OCI-LY3 (cell line): Measurements from ENCODE around the gene ZP1.

ENCODE experiments used
- CTCF ChIP-seq: fragments of 200-600, 300-600 bp; sonication (generic); IDR thresholded peaks from 2 replicates; pipeline ENCODE4 v1.5.1; 2014; ENCODE audit warnings: antibody characterized with exemption, low read length, low read depth
- EZH2phosphoT487 ChIP-seq: fragments of 200-600 bp; shearing (Covaris generic); IDR thresholded peaks from 2 replicates; pipeline ENCODE4 v1.6.1; 2018; ENCODE audit warnings: antibody characterized with exemption, mixed run types, low read depth

- TF ChIP-seq CTCF, result no peak
- TF ChIP-seq EZH2phosphoT487, result no peak
These were observed 32.6 kb downstream of the ZP1 start for GRCh38 chr11:60899977-60900376.
